ENCODE results near the gene TAC4. TPM values are rescaled to one million over a fixed set of nuclear protein-coding genes. Genes with fewer than 3 reads are reported as not detected.

The TAC4 gene
- total RNA-seq, 4 donors from 2014 or later = not detected

GRCh38 chr17:49842371-49842770, 5.5 kb downstream of the TAC4 start:
- Histone ChIP-seq H3K36me3 (peaks cover 0 to 17% of the 10 kb centered on the region in 2 donors), H3K4me3 (no peak overlapping the region), H3K27me3 (no peaks in the 10 kb centered on the region), H3K27ac (no peak overlapping the region), H3K4me1 (peaks cover 2 to 59% (median 8%) of the 10 kb centered on the region in 3 donors), H3K9me3 (no peaks in the 10 kb centered on the region)
- TF ChIP-seq POLR2AphosphoS5 (IDR thresholded peaks at IDR 0.05) (no peak), POLR2A (IDR thresholded peaks at IDR 0.05) (no peak)
- TF ChIP-seq, protein P1, sequence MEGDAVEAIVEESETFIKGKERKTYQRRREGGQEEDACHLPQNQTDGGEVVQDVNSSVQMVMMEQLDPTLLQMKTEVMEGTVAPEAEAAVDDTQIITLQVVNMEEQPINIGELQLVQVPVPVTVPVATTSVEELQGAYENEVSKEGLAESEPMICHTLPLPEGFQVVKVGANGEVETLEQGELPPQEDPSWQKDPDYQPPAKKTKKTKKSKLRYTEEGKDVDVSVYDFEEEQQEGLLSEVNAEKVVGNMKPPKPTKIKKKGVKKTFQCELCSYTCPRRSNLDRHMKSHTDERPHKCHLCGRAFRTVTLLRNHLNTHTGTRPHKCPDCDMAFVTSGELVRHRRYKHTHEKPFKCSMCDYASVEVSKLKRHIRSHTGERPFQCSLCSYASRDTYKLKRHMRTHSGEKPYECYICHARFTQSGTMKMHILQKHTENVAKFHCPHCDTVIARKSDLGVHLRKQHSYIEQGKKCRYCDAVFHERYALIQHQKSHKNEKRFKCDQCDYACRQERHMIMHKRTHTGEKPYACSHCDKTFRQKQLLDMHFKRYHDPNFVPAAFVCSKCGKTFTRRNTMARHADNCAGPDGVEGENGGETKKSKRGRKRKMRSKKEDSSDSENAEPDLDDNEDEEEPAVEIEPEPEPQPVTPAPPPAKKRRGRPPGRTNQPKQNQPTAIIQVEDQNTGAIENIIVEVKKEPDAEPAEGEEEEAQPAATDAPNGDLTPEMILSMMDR (IDR thresholded peaks at IDR 0.05) = no peak
- ATAC-seq = no peak
- WGBS, 2 donors (ENCODE audit: low coverage in 1 of 2) = 74 to 100% methylated on average over 1 to 3 of the region's 3 CpGs

GRCh38 chr17:49841548-49841947, 6.3 kb downstream of the TAC4 start:
- Histone ChIP-seq H3K4me1 (peaks cover 2 to 59% (median 8%) of the 10 kb centered on the region in 3 donors), H3K9me3 (no peaks in the 10 kb centered on the region), H3K36me3 (peaks cover 0 to 25% of the 10 kb centered on the region in 2 donors), H3K27ac (no peak overlapping the region), H3K4me3 (no peak overlapping the region), H3K27me3 (no peaks in the 10 kb centered on the region)
- TF ChIP-seq POLR2A (IDR thresholded peaks at IDR 0.05) = no peak
- TF ChIP-seq POLR2AphosphoS5 (IDR thresholded peaks at IDR 0.05) = no peak
- TF ChIP-seq EP300 (IDR thresholded peaks at IDR 0.05) = no peak
- WGBS, 2 donors (ENCODE audit: low coverage in 1 of 2) = 100% methylated on average over 1 to 2 of the region's 3 CpGs
- no peak for ATAC-seq

GRCh38 chr17:49839455-49839854, 8.4 kb downstream of the TAC4 start:
- no peak for ATAC-seq
- Histone ChIP-seq H3K4me3 (no peak overlapping the region), H3K27me3 (no peaks in the 10 kb centered on the region), H3K9me3 (no peaks in the 10 kb centered on the region), H3K4me1 (peaks cover 0 to 51% (median 0%) of the 10 kb centered on the region in 3 donors), H3K36me3 (peaks cover 0 to 37% of the 10 kb centered on the region in 2 donors), H3K27ac (no peak overlapping the region)
- TF ChIP-seq EP300 (IDR thresholded peaks at IDR 0.05) (no peak), POLR2A (IDR thresholded peaks at IDR 0.05) (no peak), POLR2AphosphoS5 (IDR thresholded peaks at IDR 0.05) (no peak)
- TF ChIP-seq, protein P1 (IDR thresholded peaks at IDR 0.05) = no peak
- WGBS, 2 donors (ENCODE audit: low coverage in 1 of 2) = 80 to 93% methylated on average over 2 of the region's 5 CpGs

GRCh38 chr17:49836111-49837030, 11.5 kb downstream of the TAC4 start:
- H3K27me3 ChIP-seq = no peaks in the 10 kb centered on the region
- H3K36me3 ChIP-seq = peaks cover 0 to 68% of the 10 kb centered on the region in 2 donors
- H3K4me1 ChIP-seq = peaks cover 0 to 24% (median 0%) of the 10 kb centered on the region in 3 donors
- 53 to 68% methylated on average over 8 to 12 of the region's 16 CpGs for WGBS, 2 donors (ENCODE audit: low coverage in 1 of 2)
- ATAC-seq = no peak
- no peak overlapping the region for H3K4me3 ChIP-seq
- TF ChIP-seq, protein P1 (IDR thresholded peaks at IDR 0.05) = no peak
- no peak for TF ChIP-seq EP300 (IDR thresholded peaks at IDR 0.05)
- TF ChIP-seq POLR2A (IDR thresholded peaks at IDR 0.05) = no peak
- TF ChIP-seq POLR2AphosphoS5 (IDR thresholded peaks at IDR 0.05) = no peak
- no peaks in the 10 kb centered on the region for H3K9me3 ChIP-seq
- peak overlapping the region in 3 of 4 donors; percentile 4 to 18 (median 7) for H3K27ac ChIP-seq

- WGBS, 2 donors (ENCODE audit: low coverage in 1 of 2) = 90% methylated on average over 7 of the region's 7 CpGs; no CpG with 5 or more reads in 1 of the 2 donors
- H3K4me1 ChIP-seq = peaks cover 0 to 28% (median 0%) of the 10 kb centered on the region in 3 donors
- TF ChIP-seq POLR2AphosphoS5 (IDR thresholded peaks at IDR 0.05) = no peak
- no peak for TF ChIP-seq POLR2A (IDR thresholded peaks at IDR 0.05)
- no peak for TF ChIP-seq EP300 (IDR thresholded peaks at IDR 0.05)
- TF ChIP-seq, protein P1 (IDR thresholded peaks at IDR 0.05) = no peak
- no peaks in the 10 kb centered on the region for H3K9me3 ChIP-seq
- H3K27ac ChIP-seq = peak overlapping the region in 2 of 4 donors; percentile 7 to 18
- no peak for ATAC-seq
- no peaks in the 10 kb centered on the region for H3K27me3 ChIP-seq
- no peak overlapping the region for H3K4me3 ChIP-seq
- H3K36me3 ChIP-seq = peaks cover 0 to 75% of the 10 kb centered on the region in 2 donors
These were observed 12.4 kb downstream of the TAC4 start for GRCh38 chr17:49835472-49835871.

All from gastroesophageal sphincter (tissue), 4 donors.